NB4 (cell line): ENCODE results near the gene LIFR.
"Not testable (repeated sequence)": the region's sequence is repeated elsewhere in the genome, so short reads cannot be mapped to it uniquely, and the experiment has no call there.

Experiments used
- MYC ChIP-seq: IDR thresholded peaks from 2 replicates; pipeline ENCODE4 v1.6.1; 2011; ENCODE audit warnings: low read depth, low read length
- POLR2A ChIP-seq: IDR thresholded peaks from 2 replicates; pipeline ENCODE4 v1.6.1; 2011; ENCODE audit warnings: mild to moderate bottlenecking; ENCODE audit not compliant: insufficient read length; ENCODE audit errors: extremely low read depth
- TF ChIP-seq, protein P1 (sequence below): IDR thresholded peaks from one replicate; pipeline ENCODE4 v1.5.1; 2012; ENCODE audit warnings: low read depth, low read length
- TF ChIP-seq, protein P2 (sequence below): IDR thresholded peaks from 2 replicates; pipeline ENCODE4 v1.6.1; 2011; ENCODE audit warnings: low read depth, low read length

DNA sequence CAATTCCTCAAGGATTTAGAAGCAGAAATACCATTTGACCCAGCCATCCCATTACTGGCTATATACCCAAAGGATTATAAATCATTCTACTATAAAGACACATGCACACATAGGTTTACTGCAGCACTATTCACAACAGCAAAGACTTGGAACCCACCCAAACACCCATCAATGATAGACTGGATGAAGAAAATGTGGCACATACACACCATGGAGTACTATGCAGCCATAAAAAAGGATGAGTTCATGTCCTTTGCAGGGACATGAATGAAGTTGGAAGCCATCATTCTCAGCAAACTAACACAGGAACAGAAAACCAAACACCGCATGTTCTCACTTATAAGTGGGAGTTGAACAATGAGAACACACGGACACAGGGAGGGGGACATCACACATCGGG, 39.8 kb downstream of the LIFR start:
- TF ChIP-seq, protein P1, sequence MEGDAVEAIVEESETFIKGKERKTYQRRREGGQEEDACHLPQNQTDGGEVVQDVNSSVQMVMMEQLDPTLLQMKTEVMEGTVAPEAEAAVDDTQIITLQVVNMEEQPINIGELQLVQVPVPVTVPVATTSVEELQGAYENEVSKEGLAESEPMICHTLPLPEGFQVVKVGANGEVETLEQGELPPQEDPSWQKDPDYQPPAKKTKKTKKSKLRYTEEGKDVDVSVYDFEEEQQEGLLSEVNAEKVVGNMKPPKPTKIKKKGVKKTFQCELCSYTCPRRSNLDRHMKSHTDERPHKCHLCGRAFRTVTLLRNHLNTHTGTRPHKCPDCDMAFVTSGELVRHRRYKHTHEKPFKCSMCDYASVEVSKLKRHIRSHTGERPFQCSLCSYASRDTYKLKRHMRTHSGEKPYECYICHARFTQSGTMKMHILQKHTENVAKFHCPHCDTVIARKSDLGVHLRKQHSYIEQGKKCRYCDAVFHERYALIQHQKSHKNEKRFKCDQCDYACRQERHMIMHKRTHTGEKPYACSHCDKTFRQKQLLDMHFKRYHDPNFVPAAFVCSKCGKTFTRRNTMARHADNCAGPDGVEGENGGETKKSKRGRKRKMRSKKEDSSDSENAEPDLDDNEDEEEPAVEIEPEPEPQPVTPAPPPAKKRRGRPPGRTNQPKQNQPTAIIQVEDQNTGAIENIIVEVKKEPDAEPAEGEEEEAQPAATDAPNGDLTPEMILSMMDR = not testable (repeated sequence)
- TF ChIP-seq POLR2A, MYC: not testable (repeated sequence)
- TF ChIP-seq, protein P2, sequence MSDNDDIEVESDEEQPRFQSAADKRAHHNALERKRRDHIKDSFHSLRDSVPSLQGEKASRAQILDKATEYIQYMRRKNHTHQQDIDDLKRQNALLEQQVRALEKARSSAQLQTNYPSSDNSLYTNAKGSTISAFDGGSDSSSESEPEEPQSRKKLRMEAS = not testable (repeated sequence)
